ENCODE results near the gene NUF2.
"Not testable (repeated sequence)": the region's sequence is repeated elsewhere in the genome, so short reads cannot be mapped to it uniquely, and the experiment has no call there.

The NUF2 gene

GRCh38 chr1:163335216-163335615, 13.5 kb downstream of the NUF2 start:
- no peak for DNase-seq (ENCODE audit: low read depth in 2 of 2)

GRCh38 chr1:163337631-163338030, 15.9 kb downstream of the NUF2 start:
- no peak for DNase-seq (ENCODE audit: low read depth in 2 of 2)

- DNase-seq (ENCODE audit: low read depth in 2 of 2), result no peak
Measured at GRCh38 chr1:163346326-163346870, 24.6 kb downstream of the NUF2 start.

GRCh38 chr1:163347106-163347505, 25.4 kb downstream of the NUF2 start:
- no peak for DNase-seq (ENCODE audit: low read depth in 2 of 2)

GRCh38 chr1:163351912-163352311, 30.2 kb downstream of the NUF2 start:
- no peak for DNase-seq (ENCODE audit: low read depth in 2 of 2)

- DNase-seq (ENCODE audit: low read depth in 2 of 2), result no peak
Measured at GRCh38 chr1:163357378-163357777, 35.6 kb downstream of the NUF2 start.

- not testable (repeated sequence) for DNase-seq (ENCODE audit: low read depth in 2 of 2)
Measured at GRCh38 chr1:163358172-163358571, 36.4 kb downstream of the NUF2 start.

- no peak for DNase-seq (ENCODE audit: low read depth in 2 of 2)
Measured at GRCh38 chr1:163361123-163361934, 39.6 kb downstream of the NUF2 start.

GRCh38 chr1:163365186-163365585, 43.4 kb downstream of the NUF2 start:
- no peak for DNase-seq (ENCODE audit: low read depth in 2 of 2)

GRCh38 chr1:163366555-163366954, 44.8 kb downstream of the NUF2 start:
- no peak for DNase-seq (ENCODE audit: low read depth in 2 of 2)

- DNase-seq (ENCODE audit: low read depth in 2 of 2), result no peak
Measured at GRCh38 chr1:163367721-163368120, 46.0 kb downstream of the NUF2 start.

GRCh38 chr1:163372576-163372975, 50.8 kb downstream of the NUF2 start:
- DNase-seq (ENCODE audit: low read depth in 2 of 2), result no peak

GRCh38 chr1:163378554-163378953, 56.8 kb downstream of the NUF2 start:
- DNase-seq (ENCODE audit: low read depth in 2 of 2), result no peak

GRCh38 chr1:163379801-163380200, 58.0 kb downstream of the NUF2 start:
- DNase-seq (ENCODE audit: low read depth in 2 of 2), result no peak

- DNase-seq (ENCODE audit: low read depth in 2 of 2), result no peak
Measured at GRCh38 chr1:163381487-163382184, 59.9 kb downstream of the NUF2 start.

GRCh38 chr1:163382395-163382794, 60.6 kb downstream of the NUF2 start:
- no peak for DNase-seq (ENCODE audit: low read depth in 2 of 2)

GRCh38 chr1:163387146-163387545, 65.4 kb downstream of the NUF2 start:
- no peak for DNase-seq (ENCODE audit: low read depth in 2 of 2)

GRCh38 chr1:163388970-163389369, 67.2 kb downstream of the NUF2 start:
- no peak for DNase-seq (ENCODE audit: low read depth in 2 of 2)

- no peak for DNase-seq (ENCODE audit: low read depth in 2 of 2)
Measured at GRCh38 chr1:163395790-163396189, 74.0 kb downstream of the NUF2 start.

- no peak for DNase-seq (ENCODE audit: low read depth in 2 of 2)
Measured at GRCh38 chr1:163397451-163398200, 75.9 kb downstream of the NUF2 start.

- DNase-seq (ENCODE audit: low read depth in 2 of 2), result no peak
Measured at GRCh38 chr1:163399001-163399400, 77.2 kb downstream of the NUF2 start.

GRCh38 chr1:163399976-163400601, 78.3 kb downstream of the NUF2 start:
- DNase-seq (ENCODE audit: low read depth in 2 of 2), result no peak

All from stimulated activated CD8-positive, alpha-beta memory T cell treated with anti-CD3 and anti-CD28 coated beads, Interleukin-15, amount 100 ng/mL, for 4 hours (primary cell).